Ectodermal cell (in vitro differentiated cells): ENCODE results near the gene TNFRSF14.

Experiments used
- H3K27ac ChIP-seq: 2 replicates; pipeline ENCODE4 v1.7.0; 2013; ENCODE audit warnings: mild to moderate bottlenecking, low read depth, low read length; ENCODE audit not compliant: insufficient read depth, poor library complexity, severe bottlenecking
- H3K27me3 ChIP-seq: 2 replicates; pipeline ENCODE4 v1.7.0; 2013; ENCODE audit warnings: mild to moderate bottlenecking, low read length; ENCODE audit not compliant: insufficient read depth, control insufficient read depth, poor library complexity, severe bottlenecking
- H3K36me3 ChIP-seq: one replicate; pipeline ENCODE4 v1.7.0; 2013; ENCODE audit warnings: low read length; ENCODE audit not compliant: control insufficient read depth, insufficient read depth
- H3K4me1 ChIP-seq: one replicate; pipeline ENCODE4 v1.7.0; 2013; ENCODE audit warnings: low read length; ENCODE audit not compliant: control insufficient read depth, insufficient read depth
- H3K4me3 ChIP-seq: 2 replicates; pipeline ENCODE4 v1.7.0; 2013; ENCODE audit warnings: low read depth, low read length, control low read depth; ENCODE audit not compliant: insufficient read depth
- H3K9me3 ChIP-seq: 2 replicates; pipeline ENCODE4 v1.7.0; 2013; ENCODE audit warnings: mild to moderate bottlenecking, low read length, moderate library complexity; ENCODE audit not compliant: control insufficient read depth
- WGBS, 2 experiments: methylation state at CpG; one replicate each; pipeline ENCODE4 v1.1.7; 2013; ENCODE audit warnings: missing lambda C conversion rate in 2 of 2; 5-methylcytosine and 5-hydroxymethylcytosine counted together

The TNFRSF14 gene

GRCh38 chr1:2610036-2610959 lies 54.1 kb downstream of the TNFRSF14 start:
- Histone ChIP-seq H3K4me3 (no peak overlapping the region), H3K9me3 (no peaks in the 10 kb centered on the region), H3K36me3 (no peaks in the 10 kb centered on the region), H3K27me3 (no peaks in the 10 kb centered on the region), H3K27ac (no peak overlapping the region), H3K4me1 (no peaks in the 10 kb centered on the region)
- 87 to 88% methylated on average over 21 of the region's 21 CpGs for WGBS, 2 experiments

GRCh38 chr1:2611031-2611501 lies 54.9 kb downstream of the TNFRSF14 start:
- Histone ChIP-seq H3K36me3 (no peaks in the 10 kb centered on the region), H3K9me3 (no peaks in the 10 kb centered on the region), H3K4me1 (no peaks in the 10 kb centered on the region), H3K27ac (no peak overlapping the region), H3K4me3 (no peak overlapping the region), H3K27me3 (no peaks in the 10 kb centered on the region)
- WGBS, 2 experiments, result 28 to 38% methylated on average over 24 of the region's 24 CpGs

- no peak overlapping the region for H3K27ac ChIP-seq
- H3K27me3 ChIP-seq, result no peaks in the 10 kb centered on the region
- H3K4me1 ChIP-seq, result no peaks in the 10 kb centered on the region
- H3K9me3 ChIP-seq, result peaks cover 4% of the 10 kb centered on the region
- 84 to 86% methylated on average over 19 of the region's 19 CpGs for WGBS, 2 experiments
- H3K4me3 ChIP-seq, result no peak overlapping the region
- H3K36me3 ChIP-seq, result no peaks in the 10 kb centered on the region
Observed at GRCh38 chr1:2611621-2612437, 55.7 kb downstream of the TNFRSF14 start.

GRCh38 chr1:2612591-2613365 lies 56.6 kb downstream of the TNFRSF14 start:
- 79 to 82% methylated on average over 11 of the region's 11 CpGs for WGBS, 2 experiments
- H3K36me3 ChIP-seq, result no peaks in the 10 kb centered on the region
- H3K27me3 ChIP-seq, result no peaks in the 10 kb centered on the region
- H3K4me3 ChIP-seq, result no peak overlapping the region
- peaks cover 4% of the 10 kb centered on the region for H3K9me3 ChIP-seq
- no peak overlapping the region for H3K27ac ChIP-seq
- H3K4me1 ChIP-seq, result peaks cover under 1% of the 10 kb centered on the region
